ENCODE results near the gene SESN1.

DNA sequence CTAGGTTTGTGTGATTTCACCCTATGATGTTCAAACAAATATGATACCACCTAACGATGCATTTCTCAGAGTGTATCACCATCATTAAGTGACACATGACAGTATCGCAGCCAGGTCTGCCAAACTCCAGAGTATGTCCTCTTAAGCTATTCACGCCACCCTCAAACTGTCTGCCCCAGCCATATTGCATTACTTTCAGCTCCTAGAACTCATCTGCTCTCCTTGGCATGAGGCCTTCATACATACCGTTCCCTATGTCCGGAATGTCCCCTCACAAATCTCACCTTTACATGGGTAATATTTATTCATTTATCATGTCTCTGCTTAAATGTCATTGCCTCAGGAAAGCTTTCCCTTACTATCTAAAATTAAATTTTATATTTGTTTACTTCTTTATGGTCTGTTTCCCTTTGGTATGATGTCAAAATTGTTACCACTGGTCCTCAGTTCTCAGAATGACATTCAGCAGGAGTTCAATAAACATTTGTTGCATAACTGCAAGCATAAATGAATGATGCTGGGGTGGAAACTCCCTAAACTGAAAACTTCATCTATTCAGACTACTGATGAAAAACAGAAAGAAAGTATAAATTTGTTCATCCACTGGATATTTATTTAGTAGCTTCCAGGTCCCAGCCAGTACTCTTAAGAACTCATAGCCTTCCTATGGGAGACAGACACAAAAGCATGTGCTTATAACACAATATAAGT is 3.2 kb downstream of the SESN1 start:
- TF ChIP-seq, protein P1, sequence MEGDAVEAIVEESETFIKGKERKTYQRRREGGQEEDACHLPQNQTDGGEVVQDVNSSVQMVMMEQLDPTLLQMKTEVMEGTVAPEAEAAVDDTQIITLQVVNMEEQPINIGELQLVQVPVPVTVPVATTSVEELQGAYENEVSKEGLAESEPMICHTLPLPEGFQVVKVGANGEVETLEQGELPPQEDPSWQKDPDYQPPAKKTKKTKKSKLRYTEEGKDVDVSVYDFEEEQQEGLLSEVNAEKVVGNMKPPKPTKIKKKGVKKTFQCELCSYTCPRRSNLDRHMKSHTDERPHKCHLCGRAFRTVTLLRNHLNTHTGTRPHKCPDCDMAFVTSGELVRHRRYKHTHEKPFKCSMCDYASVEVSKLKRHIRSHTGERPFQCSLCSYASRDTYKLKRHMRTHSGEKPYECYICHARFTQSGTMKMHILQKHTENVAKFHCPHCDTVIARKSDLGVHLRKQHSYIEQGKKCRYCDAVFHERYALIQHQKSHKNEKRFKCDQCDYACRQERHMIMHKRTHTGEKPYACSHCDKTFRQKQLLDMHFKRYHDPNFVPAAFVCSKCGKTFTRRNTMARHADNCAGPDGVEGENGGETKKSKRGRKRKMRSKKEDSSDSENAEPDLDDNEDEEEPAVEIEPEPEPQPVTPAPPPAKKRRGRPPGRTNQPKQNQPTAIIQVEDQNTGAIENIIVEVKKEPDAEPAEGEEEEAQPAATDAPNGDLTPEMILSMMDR (IDR thresholded peaks at IDR 0.05): no peak
- TF ChIP-seq POLR2A (IDR thresholded peaks at IDR 0.05): no peak
